Mucosa of rectum (tissue), 2 donors: ENCODE data around the gene AQP5.

Experiments used
- H3K27ac ChIP-seq, 2 donors: one replicate each; pipeline ENCODE4 v1.7.0; 2013; ENCODE audit warnings: inconsistent platforms in 2 of 2, low read depth in 2 of 2, low read length in 2 of 2
- H3K27me3 ChIP-seq, 2 donors: one replicate each; pipeline ENCODE4 v1.7.0; 2013; ENCODE audit warnings: low read length in 2 of 2; ENCODE audit not compliant: control insufficient read depth in 2 of 2, insufficient read depth in 2 of 2
- H3K36me3 ChIP-seq, 2 donors: one replicate each; pipeline ENCODE4 v1.7.0; 2013; ENCODE audit warnings: low read length in 2 of 2; ENCODE audit not compliant: control insufficient read depth in 2 of 2, insufficient read depth in 2 of 2
- H3K4me1 ChIP-seq, 2 donors: one replicate each; pipeline ENCODE4 v1.7.0; 2013; ENCODE audit warnings: low read length in 2 of 2, mild to moderate bottlenecking in 1 of 2; ENCODE audit not compliant: control insufficient read depth in 2 of 2, insufficient read depth in 2 of 2
- H3K4me3 ChIP-seq, 2 donors: one replicate each; pipeline ENCODE4 v1.7.0; 2013; ENCODE audit warnings: low read length in 2 of 2
- H3K9ac ChIP-seq, 2 donors: one replicate each; pipeline ENCODE4 v1.7.0; 2013; ENCODE audit warnings: low read length in 2 of 2, low read depth in 1 of 2, mild to moderate bottlenecking in 1 of 2
- H3K9me3 ChIP-seq, 2 donors: one replicate each; pipeline ENCODE4 v1.7.0; 2013; ENCODE audit warnings: low read length in 2 of 2; ENCODE audit not compliant: control insufficient read depth in 2 of 2
- donor health status: healthy.
- donor health status: Normal muscosa, but diverticular disease.

AQP5 gene

DNA sequence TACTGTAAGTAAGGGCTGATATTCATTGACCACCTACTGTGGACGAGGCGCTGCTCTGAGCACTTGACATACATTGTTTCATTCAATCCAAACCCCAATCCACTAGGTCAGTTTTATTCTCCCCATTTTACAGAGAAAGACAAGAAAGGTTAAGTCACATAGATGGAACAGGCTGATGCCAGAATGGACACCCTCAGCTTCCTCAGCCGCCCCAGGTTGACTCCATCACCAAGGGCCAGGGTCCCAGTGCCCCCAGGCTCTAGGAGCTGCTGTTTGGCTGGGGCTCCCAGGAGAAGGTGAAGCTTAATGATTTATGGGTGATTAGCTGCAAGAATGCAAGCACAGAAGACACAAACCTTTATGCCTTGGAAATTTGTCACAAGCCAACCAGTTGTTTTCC lies 11.8 kb upstream of the AQP5 start:
- no peak overlapping the region for H3K4me3 ChIP-seq

DNA sequence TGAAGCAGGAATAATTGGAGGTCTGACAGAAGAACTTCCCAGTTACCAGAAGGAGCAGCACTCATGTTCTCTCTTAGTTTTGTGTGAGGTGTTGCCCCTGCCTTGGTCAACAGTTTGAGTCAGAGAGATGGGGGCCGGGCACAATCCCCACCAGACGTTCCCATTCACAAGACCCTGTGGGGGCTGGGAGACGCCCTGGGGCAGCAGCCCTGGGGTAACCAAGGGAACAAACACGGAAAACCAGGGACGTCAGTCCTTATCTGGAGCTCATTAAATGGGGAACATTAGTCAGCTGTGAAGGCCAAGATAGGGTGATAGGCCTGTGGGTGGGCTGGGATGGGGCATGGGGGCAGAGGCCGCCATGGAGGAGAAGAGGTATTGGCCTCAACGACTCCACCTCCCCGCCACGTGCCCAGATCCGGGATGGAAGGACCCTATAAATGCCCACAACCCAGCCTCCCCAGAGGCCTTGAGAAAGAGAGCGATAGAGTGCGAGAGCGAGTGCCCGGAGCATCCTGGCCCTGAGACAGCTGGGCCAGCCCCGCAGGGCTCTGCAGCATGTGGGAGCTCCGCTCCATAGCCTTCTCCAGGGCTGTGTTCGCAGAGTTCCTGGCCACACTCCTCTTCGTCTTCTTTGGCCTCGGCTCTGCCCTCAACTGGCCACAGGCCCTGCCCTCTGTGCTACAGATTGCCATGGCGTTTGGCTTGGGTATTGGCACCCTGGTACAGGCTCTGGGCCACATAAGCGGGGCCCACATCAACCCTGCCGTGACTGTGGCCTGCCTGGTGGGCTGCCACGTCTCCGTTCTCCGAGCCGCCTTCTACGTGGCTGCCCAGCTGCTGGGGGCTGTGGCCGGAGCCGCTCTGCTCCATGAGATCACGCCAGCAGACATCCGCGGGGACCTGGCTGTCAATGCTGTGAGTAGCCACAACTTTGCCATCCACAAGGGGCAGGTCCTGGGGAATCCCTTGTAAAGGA lies 11.1 kb upstream of the AQP5 start, which contains the start of gene AQP2:
Gene AQP2, plus strand, starts transcription at position 465 of the 979 bp plus-strand sequence. Its CDS starts 94 bp downstream, at position 559.
- peaks cover 5 to 12% of the 10 kb centered on the region in 2 donors for H3K4me1 ChIP-seq
- no peak within 1 kb of the TSS for H3K9ac ChIP-seq
- no peaks in the 10 kb centered on the region for H3K9me3 ChIP-seq
- no peak within 1 kb of the TSS for H3K4me3 ChIP-seq
- H3K27me3 ChIP-seq, result peaks cover 3 to 6% of the 10 kb centered on the region in 2 donors
- no peaks in the 10 kb centered on the region for H3K36me3 ChIP-seq
- no peak within 1 kb of the TSS for H3K27ac ChIP-seq

More for the DNA sequence above, 11.8 kb upstream of the AQP5 start:
- Histone ChIP-seq H3K27ac (no peak overlapping the region), H3K9me3 (no peaks in the 10 kb centered on the region), H3K36me3 (no peaks in the 10 kb centered on the region), H3K4me1 (peaks cover 7 to 17% of the 10 kb centered on the region in 2 donors), H3K27me3 (peaks cover 2 to 6% of the 10 kb centered on the region in 2 donors), H3K9ac (no peak overlapping the region)

DNA sequence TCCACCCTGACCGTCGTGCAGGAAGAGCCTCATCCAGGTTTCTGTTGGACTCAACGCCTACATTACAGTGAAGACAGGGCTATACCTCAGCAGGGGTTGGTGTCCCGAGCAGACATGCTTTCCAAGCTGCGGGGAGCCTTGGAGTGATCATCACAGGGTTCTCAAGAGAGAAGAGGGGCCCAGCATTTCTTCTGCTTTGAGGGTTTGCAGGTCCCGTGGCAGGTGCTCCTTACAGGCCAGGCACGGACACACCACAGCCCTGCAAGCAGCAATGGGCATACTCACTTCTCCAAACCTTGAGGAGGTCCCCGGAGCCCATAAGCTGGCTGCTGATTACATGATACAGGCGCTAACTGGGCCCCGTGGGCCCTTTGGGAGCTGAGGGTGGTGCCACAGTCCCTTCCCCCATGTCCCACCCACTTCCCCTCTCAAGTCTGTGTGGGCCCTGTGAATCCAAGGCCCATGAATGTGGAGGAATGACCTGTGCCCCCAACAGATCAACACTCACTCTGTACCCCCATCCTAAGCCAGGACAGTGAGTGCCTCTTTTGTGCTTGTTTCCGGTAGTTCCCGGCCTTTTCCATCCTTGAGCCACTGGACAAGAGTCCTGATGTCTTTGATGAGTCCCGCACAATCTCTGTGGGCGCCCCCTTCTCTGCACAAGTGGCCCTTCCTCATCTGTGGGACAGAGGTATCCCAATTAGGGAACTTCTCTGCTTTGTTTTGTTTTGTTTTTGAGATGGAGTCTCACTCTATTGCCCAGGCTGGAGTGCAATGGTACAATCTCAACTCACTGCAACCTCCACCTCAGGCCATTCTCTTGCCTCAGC lies 10.0 kb upstream of the AQP5 start:
- peaks cover 0 to 3% of the 10 kb centered on the region in 2 donors for H3K4me1 ChIP-seq
- H3K36me3 ChIP-seq, result no peaks in the 10 kb centered on the region
- H3K27ac ChIP-seq, result no peak overlapping the region
- no peaks in the 10 kb centered on the region for H3K9me3 ChIP-seq
- peaks cover 4 to 15% of the 10 kb centered on the region in 2 donors for H3K27me3 ChIP-seq
- no peak overlapping the region for H3K9ac ChIP-seq
- H3K4me3 ChIP-seq, result no peak overlapping the region

DNA sequence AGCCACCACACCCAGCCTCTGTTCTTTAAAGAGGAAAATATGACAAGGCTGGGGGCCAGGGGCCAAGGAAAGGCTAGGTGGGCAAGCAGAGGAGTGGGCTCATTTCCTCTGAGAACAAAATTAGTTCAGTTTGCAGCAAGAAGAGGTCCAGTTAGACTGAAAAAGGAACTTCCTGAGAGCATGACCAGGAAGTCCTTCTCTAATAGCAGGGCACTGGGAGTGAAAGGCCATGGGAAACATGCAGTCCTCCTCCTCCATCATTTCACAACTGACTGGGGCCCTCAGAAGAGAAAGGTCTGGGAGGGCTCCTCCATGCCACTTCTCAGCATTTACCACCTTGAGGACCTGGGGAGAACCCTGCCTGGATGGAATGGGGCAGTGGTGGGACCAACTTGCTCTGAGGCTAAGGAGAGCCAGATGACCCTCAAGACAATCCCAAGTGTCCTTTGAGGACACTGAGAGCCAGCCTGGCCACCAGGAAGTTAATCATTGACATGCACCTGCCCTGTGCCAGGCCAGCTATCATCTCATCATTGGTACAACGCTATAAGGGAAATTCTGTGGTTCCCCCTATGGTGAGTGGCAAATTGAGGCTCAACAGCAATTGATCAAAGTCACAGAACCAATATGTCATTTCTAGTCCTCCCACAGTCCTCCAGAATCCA lies 9.1 kb upstream of the AQP5 start:
- Histone ChIP-seq H3K36me3 (no peaks in the 10 kb centered on the region), H3K9me3 (no peaks in the 10 kb centered on the region), H3K27ac (no peak overlapping the region), H3K4me1 (no peaks in the 10 kb centered on the region), H3K27me3 (peaks cover 13 to 16% of the 10 kb centered on the region in 2 donors), H3K9ac (no peak overlapping the region), H3K4me3 (no peak overlapping the region)

DNA sequence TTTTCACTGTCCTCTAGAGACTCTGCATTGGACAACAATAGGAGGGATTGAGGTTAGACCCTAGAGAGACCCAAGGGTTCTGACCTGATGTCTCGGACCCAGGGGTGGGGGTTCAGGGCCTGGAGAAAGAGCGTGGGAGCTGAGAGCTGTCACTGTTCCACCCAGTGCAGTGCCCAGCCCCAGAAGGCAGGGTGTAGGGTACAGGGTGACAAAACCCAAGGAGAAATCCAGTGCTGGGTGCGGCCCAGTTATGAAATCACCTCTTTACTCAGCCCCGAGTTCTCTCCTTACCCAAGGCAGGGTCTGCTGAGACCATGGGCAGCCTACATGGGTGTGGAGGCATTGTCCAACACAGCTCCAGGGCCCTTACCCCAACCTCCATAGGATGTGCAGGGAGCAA lies 8.5 kb upstream of the AQP5 start:
- H3K4me1 ChIP-seq, result no peaks in the 10 kb centered on the region
- no peak overlapping the region for H3K27ac ChIP-seq
- no peak overlapping the region for H3K9ac ChIP-seq
- H3K4me3 ChIP-seq, result no peak overlapping the region
- H3K27me3 ChIP-seq, result peaks cover 14 to 19% of the 10 kb centered on the region in 2 donors
- no peaks in the 10 kb centered on the region for H3K36me3 ChIP-seq
- no peaks in the 10 kb centered on the region for H3K9me3 ChIP-seq

DNA sequence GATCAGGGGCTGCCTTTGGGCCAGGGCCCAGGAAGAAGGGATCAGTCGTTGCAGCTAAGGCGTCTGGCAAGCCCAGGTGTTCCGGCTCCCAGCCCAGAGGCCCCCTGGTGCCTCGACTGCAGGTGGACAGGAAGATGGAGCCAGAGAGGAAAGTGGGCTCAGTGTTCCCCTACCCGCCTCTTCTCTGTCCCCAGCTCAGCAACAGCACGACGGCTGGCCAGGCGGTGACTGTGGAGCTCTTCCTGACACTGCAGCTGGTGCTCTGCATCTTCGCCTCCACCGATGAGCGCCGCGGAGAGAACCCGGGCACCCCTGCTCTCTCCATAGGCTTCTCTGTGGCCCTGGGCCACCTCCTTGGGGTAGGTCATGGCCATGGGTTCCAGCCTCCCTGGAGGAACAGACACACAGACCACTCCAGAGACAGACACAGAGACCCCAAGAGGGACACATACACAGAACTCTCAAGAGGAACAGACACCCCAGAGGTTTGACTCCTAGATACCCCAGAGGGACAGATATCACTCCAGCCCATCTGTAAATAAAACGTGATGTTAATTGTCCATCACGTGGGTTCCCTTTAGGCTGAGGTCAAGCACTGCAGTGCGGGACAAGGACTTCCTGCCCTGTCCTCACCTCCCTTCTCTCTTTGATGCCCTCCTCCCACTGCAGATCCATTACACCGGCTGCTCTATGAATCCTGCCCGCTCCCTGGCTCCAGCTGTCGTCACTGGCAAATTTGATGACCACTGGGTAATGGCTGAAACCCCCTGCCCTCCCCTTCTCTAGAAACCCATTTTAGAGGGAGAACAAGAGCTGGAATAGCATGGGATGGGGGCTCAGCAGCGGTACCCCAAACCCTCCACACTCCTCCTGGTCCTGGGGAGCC lies 7.5 kb upstream of the AQP5 start:
- H3K27me3 ChIP-seq, result peaks cover 18 to 22% of the 10 kb centered on the region in 2 donors
- no peaks in the 10 kb centered on the region for H3K36me3 ChIP-seq
- H3K4me3 ChIP-seq, result no peak overlapping the region
- no peak overlapping the region for H3K9ac ChIP-seq
- H3K9me3 ChIP-seq, result no peaks in the 10 kb centered on the region
- no peak overlapping the region for H3K27ac ChIP-seq
- H3K4me1 ChIP-seq, result no peaks in the 10 kb centered on the region

DNA sequence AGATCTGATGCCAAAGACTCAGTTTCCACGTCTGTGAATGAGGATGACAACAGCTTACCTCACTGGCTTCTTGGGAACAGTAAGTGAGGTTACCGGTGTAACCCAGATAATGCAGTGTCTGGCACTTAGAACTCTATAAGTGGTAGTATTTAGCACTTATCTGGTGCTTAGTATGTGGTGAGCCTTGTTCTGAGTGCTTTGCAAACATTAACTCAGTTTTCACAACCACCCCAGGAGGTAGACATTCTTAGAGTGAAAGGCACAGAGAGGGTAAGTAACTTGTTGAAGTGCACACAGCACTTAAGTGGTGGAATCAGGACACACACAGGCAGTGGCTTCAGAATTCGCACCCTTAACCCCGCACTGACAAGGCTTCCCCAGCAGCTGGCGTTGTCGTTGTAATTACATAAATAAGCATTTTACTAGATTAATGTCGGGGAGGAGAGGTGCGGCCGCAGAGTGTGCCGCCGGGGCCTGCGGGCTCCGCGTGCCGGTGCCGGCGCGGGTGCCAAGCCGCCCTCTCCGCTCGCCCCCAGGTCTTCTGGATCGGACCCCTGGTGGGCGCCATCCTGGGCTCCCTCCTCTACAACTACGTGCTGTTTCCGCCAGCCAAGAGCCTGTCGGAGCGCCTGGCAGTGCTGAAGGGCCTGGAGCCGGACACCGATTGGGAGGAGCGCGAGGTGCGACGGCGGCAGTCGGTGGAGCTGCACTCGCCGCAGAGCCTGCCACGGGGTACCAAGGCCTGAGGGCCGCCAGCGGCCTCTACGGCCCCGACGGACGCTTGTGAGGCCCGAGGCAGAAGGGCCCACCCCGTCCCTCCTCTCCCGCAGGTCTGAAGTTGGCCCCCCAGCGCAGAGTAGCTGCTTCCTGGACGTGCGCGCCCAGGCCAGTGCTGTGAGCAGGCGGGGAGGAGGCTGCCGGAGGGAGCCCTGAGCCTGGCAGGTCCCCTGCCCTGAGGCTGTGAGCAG lies 6.5 kb upstream of the AQP5 start:
- no peaks in the 10 kb centered on the region for H3K4me1 ChIP-seq
- no peaks in the 10 kb centered on the region for H3K9me3 ChIP-seq
- H3K36me3 ChIP-seq, result no peaks in the 10 kb centered on the region
- no peak overlapping the region for H3K9ac ChIP-seq
- H3K27ac ChIP-seq, result no peak overlapping the region
- H3K4me3 ChIP-seq, result no peak overlapping the region
- peaks cover 27 to 30% of the 10 kb centered on the region in 2 donors for H3K27me3 ChIP-seq

DNA sequence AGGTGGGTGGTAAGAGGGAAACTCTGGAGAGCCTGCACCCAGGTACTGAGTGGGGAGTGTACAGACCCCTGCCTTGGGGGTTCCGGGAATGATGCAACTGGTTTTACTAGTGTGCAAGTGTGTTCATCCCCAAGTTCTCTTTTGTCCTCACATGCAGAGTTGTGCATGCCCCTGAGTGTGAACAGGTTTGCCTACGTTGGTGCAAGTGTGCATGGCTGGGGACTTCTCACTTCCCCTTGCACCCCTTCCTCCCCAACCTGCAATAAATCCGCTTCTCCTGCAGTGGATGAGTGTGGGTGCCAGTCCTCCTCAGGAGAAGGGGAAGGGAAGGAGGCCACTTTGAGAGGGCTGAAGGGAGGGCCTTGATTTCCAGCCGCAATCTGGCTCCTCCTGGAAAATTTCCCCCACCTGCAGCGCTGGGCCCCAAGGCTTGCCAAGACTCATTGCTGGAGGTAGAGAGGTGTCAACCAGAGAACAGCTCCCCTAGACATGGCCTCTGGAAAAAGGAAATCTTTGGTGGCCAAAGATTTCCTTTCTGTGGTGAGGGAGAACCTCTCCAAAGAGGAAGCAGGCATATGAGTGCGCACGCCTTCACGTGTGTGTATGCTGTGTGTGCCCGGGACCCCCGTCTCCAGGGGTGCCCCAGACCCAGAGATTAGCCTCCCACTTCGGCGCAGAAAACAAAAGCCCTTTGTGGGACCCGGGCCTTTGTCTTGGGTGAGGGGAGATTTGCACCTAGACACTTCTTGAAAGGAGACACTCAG lies 5.6 kb upstream of the AQP5 start:
- Histone ChIP-seq H3K27me3 (peaks cover 37 to 39% of the 10 kb centered on the region in 2 donors), H3K36me3 (no peaks in the 10 kb centered on the region), H3K9ac (no peak overlapping the region), H3K4me1 (no peaks in the 10 kb centered on the region), H3K9me3 (no peaks in the 10 kb centered on the region), H3K4me3 (no peak overlapping the region), H3K27ac (no peak overlapping the region)
